ENCODE results near the gene SLC19A1.

The SLC19A1 gene

GRCh38 chr21:45475797-45476570 is 66.3 kb downstream of the SLC19A1 start:
- no peak for DNase-seq

GRCh38 chr21:45475004-45475685 is 67.1 kb downstream of the SLC19A1 start:
- no peak for DNase-seq

- DNase-seq = no peak
Observed at GRCh38 chr21:45474323-45474950, 67.8 kb downstream of the SLC19A1 start.

GRCh38 chr21:45473496-45474322 is 68.5 kb downstream of the SLC19A1 start:
- DNase-seq = no peak

GRCh38 chr21:45472445-45473365 is 69.5 kb downstream of the SLC19A1 start:
- DNase-seq = no peak

GRCh38 chr21:45471525-45472221 is 70.6 kb downstream of the SLC19A1 start:
- DNase-seq = no peak

- DNase-seq = peak; percentile 40
Observed at GRCh38 chr21:45470773-45471524, 71.3 kb downstream of the SLC19A1 start.

GRCh38 chr21:45470087-45470515 is 72.1 kb downstream of the SLC19A1 start:
- no peak for DNase-seq

- DNase-seq = no peak
Observed at GRCh38 chr21:45469273-45470086, 72.8 kb downstream of the SLC19A1 start.

- no peak for DNase-seq
Observed at GRCh38 chr21:45468971-45469272, 73.3 kb downstream of the SLC19A1 start.

- no peak for DNase-seq
Observed at GRCh38 chr21:45468051-45468970, 73.9 kb downstream of the SLC19A1 start.

GRCh38 chr21:45467221-45467779 is 74.9 kb downstream of the SLC19A1 start:
- DNase-seq = no peak

- DNase-seq = no peak
Observed at GRCh38 chr21:45466330-45467220, 75.7 kb downstream of the SLC19A1 start.

- DNase-seq = no peak
Observed at GRCh38 chr21:45465611-45466329, 76.5 kb downstream of the SLC19A1 start.

- DNase-seq = no peak
Observed at GRCh38 chr21:45465105-45465504, 77.1 kb downstream of the SLC19A1 start.

GRCh38 chr21:45464309-45464708 is 77.9 kb downstream of the SLC19A1 start:
- no peak for DNase-seq

All from CD4-positive, alpha-beta T cell treated with Interleukin-12 subunit alpha and Interleukin-12 subunit beta, for 1 hour (primary cell).